Spleen (tissue), 7 donors: Measurements from ENCODE around the gene RPP21.

Source experiments
- POLR2AphosphoS5 ChIP-seq, 3 donors: sonication (generic); formaldehyde crosslinking; IDR thresholded peaks; one replicate each; pipeline ENCODE4 v1.5.1; 2017; ENCODE audit warnings: antibody characterized with exemption in 3 of 3
- TF ChIP-seq, protein P1 (sequence below), 11 experiments: fragments of 200-600 bp in 7 of 11; fragments of 450-650 bp in 4 of 11; sonication (generic) in 4 of 11; IDR thresholded peaks in 8 of 11; conservative IDR thresholded peaks in 3 of 11; 1 replicate in 7 of 11; 2 replicates in 4 of 11; pipeline versions ENCODE4 v1.4.0 to v1.8.0; 2016 to 2021; ENCODE audit warnings: antibody characterized with exemption in 11 of 11, inconsistent platforms in 4 of 11, mild to moderate bottlenecking in 1 of 11
- donor health status: DM: no; HTN: no; CAD: no; lungs with moderate emphysema.
- donor health status: DM: no; HTN: no; CAD: no.
- donor health status: DM: no; HTN: no; CAD: no.

- TF ChIP-seq, protein P1, sequence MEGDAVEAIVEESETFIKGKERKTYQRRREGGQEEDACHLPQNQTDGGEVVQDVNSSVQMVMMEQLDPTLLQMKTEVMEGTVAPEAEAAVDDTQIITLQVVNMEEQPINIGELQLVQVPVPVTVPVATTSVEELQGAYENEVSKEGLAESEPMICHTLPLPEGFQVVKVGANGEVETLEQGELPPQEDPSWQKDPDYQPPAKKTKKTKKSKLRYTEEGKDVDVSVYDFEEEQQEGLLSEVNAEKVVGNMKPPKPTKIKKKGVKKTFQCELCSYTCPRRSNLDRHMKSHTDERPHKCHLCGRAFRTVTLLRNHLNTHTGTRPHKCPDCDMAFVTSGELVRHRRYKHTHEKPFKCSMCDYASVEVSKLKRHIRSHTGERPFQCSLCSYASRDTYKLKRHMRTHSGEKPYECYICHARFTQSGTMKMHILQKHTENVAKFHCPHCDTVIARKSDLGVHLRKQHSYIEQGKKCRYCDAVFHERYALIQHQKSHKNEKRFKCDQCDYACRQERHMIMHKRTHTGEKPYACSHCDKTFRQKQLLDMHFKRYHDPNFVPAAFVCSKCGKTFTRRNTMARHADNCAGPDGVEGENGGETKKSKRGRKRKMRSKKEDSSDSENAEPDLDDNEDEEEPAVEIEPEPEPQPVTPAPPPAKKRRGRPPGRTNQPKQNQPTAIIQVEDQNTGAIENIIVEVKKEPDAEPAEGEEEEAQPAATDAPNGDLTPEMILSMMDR (IDR thresholded peaks at IDR 0.05 in 8 of 11, conservative IDR thresholded peaks at IDR 0.05 in 3 of 11), result no peak
- no peak for TF ChIP-seq POLR2AphosphoS5 (IDR thresholded peaks at IDR 0.05)
These were observed 22.1 kb upstream of the RPP21 start for GRCh38 chr6:30322527-30323501.
